Smooth muscle cell of the brain vasculature (primary cell): ENCODE measurements around the gene FMNL3.

Experiments
- DNase-seq: peaks from one replicate; pipeline ENCODE4 v3.0.0-alpha.2; 2012; ENCODE audit warnings: low read depth, low spot score

FMNL3 gene

GRCh38 chr12:49652921-49653520 lies 54.2 kb downstream of the FMNL3 start:
- DNase-seq = no peak

GRCh38 chr12:49651855-49652254 lies 55.4 kb downstream of the FMNL3 start:
- no peak for DNase-seq

GRCh38 chr12:49649892-49650291 lies 57.3 kb downstream of the FMNL3 start:
- no peak for DNase-seq

- DNase-seq = no peak
These were observed 57.8 kb downstream of the FMNL3 start for GRCh38 chr12:49649445-49649844.

- DNase-seq = no peak
These were observed 58.5 kb downstream of the FMNL3 start for GRCh38 chr12:49648712-49649003.

GRCh38 chr12:49647827-49648711 lies 59.1 kb downstream of the FMNL3 start:
- no peak for DNase-seq

GRCh38 chr12:49646871-49647654 lies 60.1 kb downstream of the FMNL3 start:
- no peak for DNase-seq

GRCh38 chr12:49646331-49646830 lies 60.8 kb downstream of the FMNL3 start:
- no peak for DNase-seq

GRCh38 chr12:49645146-49646039 lies 61.8 kb downstream of the FMNL3 start:
- no peak for DNase-seq

GRCh38 chr12:49644620-49644994 lies 62.6 kb downstream of the FMNL3 start:
- DNase-seq = peak; percentile 44

- no peak for DNase-seq
These were observed 63.1 kb downstream of the FMNL3 start for GRCh38 chr12:49643961-49644619.

GRCh38 chr12:49643135-49643534 lies 64.1 kb downstream of the FMNL3 start:
- no peak for DNase-seq

GRCh38 chr12:49642370-49642802 lies 64.8 kb downstream of the FMNL3 start:
- DNase-seq = no peak

GRCh38 chr12:49641748-49642369 lies 65.3 kb downstream of the FMNL3 start:
- DNase-seq = no peak

- no peak for DNase-seq
These were observed 70.0 kb downstream of the FMNL3 start for GRCh38 chr12:49636979-49637755.

GRCh38 chr12:49636574-49636973 lies 70.6 kb downstream of the FMNL3 start:
- DNase-seq = no peak

GRCh38 chr12:49635656-49636055 lies 71.5 kb downstream of the FMNL3 start:
- DNase-seq = no peak

GRCh38 chr12:49635036-49635435 lies 72.2 kb downstream of the FMNL3 start:
- no peak for DNase-seq

GRCh38 chr12:49633703-49634345 lies 73.4 kb downstream of the FMNL3 start:
- no peak for DNase-seq
